ENCODE results near the gene SBNO2.
A peak's percentile ranks its signal among the peaks of the same experiment; 100 is the strongest.

Gene SBNO2

GRCh38 chr19:1169411-1169791 lies 4.7 kb downstream of the SBNO2 start:
- TF ChIP-seq CTCF (IDR thresholded peaks at IDR 0.05; ENCODE audit: low read depth, low read length) = no peak
- Histone ChIP-seq H3K4me3 (ENCODE audit: low read depth, low read length) (peak overlapping the region; percentile 60), H3K27me3 (no peaks in the 10 kb centered on the region), H3K4me1 (peaks cover 10% of the 10 kb centered on the region), H3K9me3 (no peaks in the 10 kb centered on the region), H3K36me3 (peaks cover 9% of the 10 kb centered on the region)
- DNase-seq = no peak

DNA sequence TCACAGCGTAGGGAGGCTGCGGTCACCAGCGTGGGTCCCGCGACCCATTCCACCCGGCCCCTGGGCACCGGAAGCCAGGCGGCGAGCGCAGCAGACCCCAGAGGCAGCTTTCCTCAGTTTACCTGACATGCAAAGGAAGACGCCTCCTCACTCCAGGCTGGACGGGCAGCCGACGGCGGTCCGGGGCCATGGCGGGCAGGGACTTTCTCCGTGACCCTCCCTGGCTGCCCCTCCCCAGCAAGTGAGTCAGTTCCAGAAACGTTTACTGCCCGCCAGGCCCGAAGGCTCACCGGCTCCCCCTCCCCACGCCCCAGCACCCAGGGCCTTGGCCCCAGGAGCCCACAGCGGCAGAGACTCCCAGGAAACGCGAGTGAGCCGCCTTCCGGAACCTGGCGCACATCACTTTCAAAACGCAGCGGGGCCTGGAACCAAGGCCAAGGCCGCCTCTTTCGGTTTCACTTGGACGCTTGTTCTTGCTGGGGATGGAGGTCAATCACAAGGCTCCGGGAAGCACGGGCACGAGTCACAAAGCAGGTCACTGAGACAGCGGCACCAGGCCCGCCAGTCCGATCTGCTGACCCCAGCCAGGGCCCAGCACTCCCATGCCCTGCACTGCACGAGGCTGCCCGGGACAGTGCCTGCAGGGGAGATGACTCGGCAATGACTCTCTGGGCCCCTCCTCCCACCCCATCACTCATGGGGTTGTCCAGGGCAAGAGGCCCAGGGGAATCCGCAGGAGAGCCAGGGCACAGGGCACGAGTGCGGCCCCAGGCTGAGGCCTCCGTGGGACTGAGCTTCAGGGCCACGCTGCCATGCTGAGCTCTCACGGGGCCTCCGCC lies 5.3 kb downstream of the SBNO2 start:
- Histone ChIP-seq H3K4me1 (peaks cover 10% of the 10 kb centered on the region), H3K36me3 (peaks cover 9% of the 10 kb centered on the region), H3K4me3 (ENCODE audit: low read depth, low read length) (no peak overlapping the region), H3K27me3 (no peaks in the 10 kb centered on the region), H3K9me3 (no peaks in the 10 kb centered on the region)
- no peak for TF ChIP-seq CTCF (IDR thresholded peaks at IDR 0.05; ENCODE audit: low read depth, low read length)
- no peak for DNase-seq

DNA sequence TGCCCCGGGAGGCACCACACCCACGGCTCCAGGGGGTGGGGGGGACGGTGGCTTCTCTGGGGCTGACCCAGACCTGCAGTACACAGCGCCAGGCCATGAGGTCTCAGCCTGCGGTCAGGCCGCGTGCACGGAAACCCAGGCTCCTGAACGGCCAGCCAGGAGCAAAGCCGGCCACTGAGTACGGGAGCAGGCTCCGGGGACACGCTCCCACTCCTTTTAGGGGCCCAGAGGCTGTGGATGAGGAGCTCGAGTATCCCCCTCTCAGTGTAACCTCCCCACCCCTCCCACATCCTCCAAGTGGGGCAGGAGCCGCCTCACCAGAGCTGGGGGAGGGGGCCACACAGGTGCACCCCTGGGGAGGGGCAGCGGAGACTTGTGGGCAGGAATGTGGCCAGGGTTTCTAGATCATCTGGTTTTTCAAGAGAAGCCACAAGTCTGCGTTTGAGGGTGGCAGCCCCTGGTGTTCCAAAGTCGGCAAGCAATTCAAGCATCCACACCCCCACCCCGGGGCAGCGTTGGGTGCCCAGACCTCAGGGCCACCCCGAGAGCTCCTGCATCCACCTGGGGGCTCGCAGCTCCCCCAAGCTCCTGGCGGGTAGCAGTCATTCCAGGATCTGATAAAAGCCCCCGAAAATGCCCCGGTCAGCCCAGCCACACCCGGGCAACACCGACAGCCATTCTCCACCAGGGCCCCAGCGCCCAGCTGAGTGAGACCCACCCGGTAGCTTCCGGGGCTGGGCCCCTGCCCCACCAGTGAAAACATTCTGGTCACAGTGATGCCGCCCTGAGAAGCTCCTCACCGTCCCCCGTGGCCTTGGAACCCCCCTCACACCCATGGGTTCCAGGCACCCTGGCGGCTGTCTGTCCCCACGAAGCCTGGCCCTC lies 6.1 kb downstream of the SBNO2 start:
- peaks cover 9% of the 10 kb centered on the region for H3K36me3 ChIP-seq

DNA sequence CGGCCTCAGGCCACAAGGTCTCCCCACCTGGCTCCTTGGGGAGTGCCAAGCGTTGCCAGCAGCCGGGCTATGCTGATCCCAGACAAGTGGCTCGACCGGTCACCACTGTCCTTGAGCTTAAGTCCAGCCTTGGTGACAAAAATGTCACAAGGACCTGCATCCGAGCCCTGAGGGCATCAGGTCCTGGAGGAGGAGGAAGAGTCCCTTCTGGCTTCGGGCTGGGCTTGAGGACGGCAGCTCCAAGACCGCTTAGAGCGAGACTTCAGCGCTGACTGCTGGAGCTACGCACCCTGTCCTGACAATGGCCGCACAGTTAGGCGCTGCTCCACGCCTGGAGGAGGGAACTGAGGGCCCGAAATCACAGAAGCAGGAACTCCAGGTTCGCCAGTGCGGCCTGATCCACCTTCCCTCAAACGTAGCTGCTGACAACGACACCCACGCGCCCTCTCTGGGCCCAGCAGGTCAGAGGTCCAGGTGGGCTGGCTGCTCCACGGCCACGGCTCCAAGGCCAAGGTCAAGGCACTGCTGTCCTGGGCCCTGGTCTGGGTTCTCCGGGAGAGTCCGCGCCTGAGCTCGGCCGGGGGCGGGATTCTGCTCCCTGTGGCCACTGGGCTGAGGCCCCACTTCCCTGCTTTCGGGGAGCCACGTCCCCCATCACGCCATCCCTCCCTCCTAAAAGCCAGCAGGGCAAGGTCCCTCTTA lies 7.0 kb downstream of the SBNO2 start:
- TF ChIP-seq CTCF (IDR thresholded peaks at IDR 0.05; ENCODE audit: low read depth, low read length) = no peak
- Histone ChIP-seq H3K4me1 (peaks cover 10% of the 10 kb centered on the region), H3K9me3 (no peaks in the 10 kb centered on the region), H3K4me3 (ENCODE audit: low read depth, low read length) (no peak overlapping the region), H3K36me3 (peaks cover 9% of the 10 kb centered on the region), H3K27me3 (no peaks in the 10 kb centered on the region)
- no peak for DNase-seq

More for the DNA sequence above, 6.1 kb downstream of the SBNO2 start:
- no peak overlapping the region for H3K4me3 ChIP-seq (ENCODE audit: low read depth, low read length)
- peaks cover 10% of the 10 kb centered on the region for H3K4me1 ChIP-seq
- no peak for TF ChIP-seq CTCF (IDR thresholded peaks at IDR 0.05; ENCODE audit: low read depth, low read length)
- H3K27me3 ChIP-seq = no peaks in the 10 kb centered on the region
- peak; percentile 8 for DNase-seq
- H3K9me3 ChIP-seq = no peaks in the 10 kb centered on the region

DNA sequence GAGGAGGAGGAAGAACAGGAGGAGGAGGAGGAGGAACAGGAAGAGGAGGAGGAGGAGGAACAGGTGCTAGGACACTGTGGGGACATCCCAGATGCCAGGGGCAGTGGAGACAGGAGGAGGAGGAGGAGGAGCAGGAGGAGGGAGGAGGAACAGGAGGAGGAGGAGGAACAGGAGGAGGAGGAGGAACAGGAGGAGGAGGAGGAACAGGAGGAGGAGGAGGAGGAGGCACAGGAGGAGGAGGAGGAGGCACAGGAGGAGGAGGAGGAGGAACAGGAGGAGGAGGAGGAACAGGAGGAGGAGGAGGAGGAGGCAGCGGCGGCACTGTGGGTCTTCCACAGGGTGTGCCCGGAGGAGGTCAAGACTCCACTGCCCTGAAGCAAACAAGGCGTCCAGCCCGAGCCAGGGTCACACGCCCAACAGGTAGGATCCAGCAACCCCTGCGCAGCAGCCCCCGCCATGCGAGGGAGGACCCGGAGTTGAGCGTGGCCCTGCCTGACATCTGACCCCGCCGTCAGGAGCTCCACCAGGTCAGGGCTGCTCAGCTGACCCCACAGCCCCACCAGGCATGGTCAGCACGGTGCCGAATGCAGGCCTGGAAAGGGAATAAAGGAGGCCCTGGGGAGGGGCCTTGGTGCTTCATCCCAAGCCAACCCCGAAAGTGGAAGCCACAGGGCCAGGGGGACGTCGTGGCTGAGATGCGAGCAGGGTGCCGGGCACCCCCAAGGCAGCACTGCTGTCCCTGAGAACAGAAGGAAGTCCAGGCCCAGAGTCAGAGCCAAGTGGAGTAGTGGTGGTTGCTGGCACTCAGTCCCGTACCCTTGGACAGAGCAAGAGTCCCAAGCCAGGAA lies 9.2 kb downstream of the SBNO2 start:
- no peak for DNase-seq
- H3K4me3 ChIP-seq (ENCODE audit: low read depth, low read length) = no peak overlapping the region
- peaks cover 9% of the 10 kb centered on the region for H3K36me3 ChIP-seq
- no peaks in the 10 kb centered on the region for H3K9me3 ChIP-seq
- H3K4me1 ChIP-seq = peaks cover 5% of the 10 kb centered on the region
- TF ChIP-seq CTCF (IDR thresholded peaks at IDR 0.05; ENCODE audit: low read depth, low read length) = no peak
- H3K27me3 ChIP-seq = no peaks in the 10 kb centered on the region

Measured in BE2C (cell line).